Erythroblast (primary cell): ENCODE results near the gene SIK3.

ENCODE experiments used
- GATA1 ChIP-seq: IDR thresholded peaks from 2 replicates; pipeline ENCODE4 v1.6.1; 2011; ENCODE audit warnings: low read depth, mild to moderate bottlenecking, control low read depth, low read length, moderate library complexity
- POLR2A ChIP-seq: IDR thresholded peaks from 2 replicates; pipeline ENCODE4 v1.6.1; 2011; ENCODE audit warnings: mild to moderate bottlenecking, low read length

GRCh38 chr11:116864531-116864930 is 233.7 kb downstream of the SIK3 start:
- no peak for TF ChIP-seq POLR2A
- TF ChIP-seq GATA1, result no peak
